GM15510 (cell line): Measurements from ENCODE around the gene HDHD2.

ENCODE experiments used
- POLR2A ChIP-seq: IDR thresholded peaks from 3 replicates; pipeline ENCODE4 v1.6.1; 2011; ENCODE audit warnings: borderline replicate concordance; ENCODE audit not compliant: insufficient read length; ENCODE audit errors: extremely low read depth

HDHD2 gene, protein sequence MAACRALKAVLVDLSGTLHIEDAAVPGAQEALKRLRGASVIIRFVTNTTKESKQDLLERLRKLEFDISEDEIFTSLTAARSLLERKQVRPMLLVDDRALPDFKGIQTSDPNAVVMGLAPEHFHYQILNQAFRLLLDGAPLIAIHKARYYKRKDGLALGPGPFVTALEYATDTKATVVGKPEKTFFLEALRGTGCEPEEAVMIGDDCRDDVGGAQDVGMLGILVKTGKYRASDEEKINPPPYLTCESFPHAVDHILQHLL

DNA sequence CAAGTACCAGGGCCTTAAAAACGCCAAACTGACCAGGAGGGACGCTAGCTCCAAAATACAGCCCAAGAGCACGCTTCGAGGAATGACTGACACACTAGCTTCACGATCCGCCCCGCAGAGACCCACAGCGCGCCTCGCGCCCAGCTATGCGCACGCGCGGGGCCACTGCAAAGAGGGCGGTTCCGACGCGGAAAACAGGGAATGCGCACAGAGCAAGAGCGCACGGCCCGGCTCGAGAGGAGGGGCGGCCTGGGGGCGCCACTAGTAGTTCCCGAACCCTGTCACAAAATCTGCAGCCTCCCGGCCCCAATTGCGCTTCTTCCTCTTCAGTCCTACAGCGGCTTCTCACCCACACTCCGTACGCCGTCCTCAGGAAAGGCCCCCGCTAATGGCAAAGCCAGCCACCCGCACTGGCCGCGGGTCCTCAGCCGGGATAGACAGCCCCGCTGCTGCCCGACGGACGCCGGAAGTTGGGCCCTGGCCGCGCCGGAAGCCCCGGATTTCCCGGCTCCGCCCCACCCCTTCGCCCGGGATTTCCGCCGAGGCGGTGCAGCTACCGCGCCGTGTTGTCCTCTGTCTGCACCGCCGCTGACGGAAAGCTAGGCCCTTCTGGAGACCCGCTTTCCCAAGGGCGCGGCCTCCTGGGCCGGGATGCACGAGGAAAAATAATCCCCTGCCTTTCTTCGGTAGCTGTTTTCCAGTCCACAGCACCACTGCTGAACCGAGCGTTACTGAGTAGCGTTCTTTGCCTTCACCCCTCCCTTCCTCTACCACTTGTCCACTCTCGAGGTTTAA, at the start of gene HDHD2:
HDHD2 (minus strand) TSS at position 472 of the 795 bp plus-strand sequence. CDS start 14,061 bp downstream, outside the sequence.
- peak; percentile 88 for TF ChIP-seq POLR2A

DNA sequence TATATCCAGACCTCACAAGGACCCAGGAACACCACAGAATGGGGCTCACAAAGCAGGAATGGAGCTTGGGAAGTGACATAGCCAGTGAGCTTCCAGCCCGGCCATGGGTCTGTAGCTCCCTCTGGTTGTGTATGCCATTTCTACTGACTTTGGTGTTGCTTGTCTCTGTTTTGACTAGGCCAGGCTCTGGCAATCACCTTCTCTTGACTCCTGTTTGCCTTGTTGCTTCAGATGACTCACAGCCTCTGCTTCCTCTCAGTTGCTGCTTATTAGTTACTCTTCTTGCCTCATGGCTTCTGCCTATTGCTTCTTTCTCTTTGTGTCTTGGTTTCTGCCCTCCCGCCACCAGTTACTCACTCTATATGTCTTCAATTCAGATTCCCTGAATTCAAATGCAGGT, 41.7 kb upstream of the HDHD2 start:
- no peak for TF ChIP-seq POLR2A

DNA sequence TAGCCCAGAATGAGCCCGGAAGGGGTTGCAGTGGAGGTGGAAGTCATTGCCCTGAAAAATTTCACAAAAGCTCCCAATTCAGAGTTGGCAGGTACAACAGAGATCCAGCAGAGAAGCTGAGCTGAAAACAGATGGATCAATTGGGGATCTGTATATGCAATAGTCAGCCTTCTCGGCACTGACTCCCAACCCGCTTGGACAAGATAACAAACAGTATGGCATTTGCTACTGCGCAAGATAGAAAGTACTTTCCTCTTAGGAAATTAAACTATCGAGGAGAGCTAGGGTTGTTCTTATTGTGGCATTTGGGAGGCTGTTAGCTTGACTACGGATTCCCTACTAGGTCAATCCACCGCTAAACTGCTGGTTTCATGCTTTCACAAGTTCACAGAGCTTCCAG, 37.4 kb upstream of the HDHD2 start:
- TF ChIP-seq POLR2A, result no peak

DNA sequence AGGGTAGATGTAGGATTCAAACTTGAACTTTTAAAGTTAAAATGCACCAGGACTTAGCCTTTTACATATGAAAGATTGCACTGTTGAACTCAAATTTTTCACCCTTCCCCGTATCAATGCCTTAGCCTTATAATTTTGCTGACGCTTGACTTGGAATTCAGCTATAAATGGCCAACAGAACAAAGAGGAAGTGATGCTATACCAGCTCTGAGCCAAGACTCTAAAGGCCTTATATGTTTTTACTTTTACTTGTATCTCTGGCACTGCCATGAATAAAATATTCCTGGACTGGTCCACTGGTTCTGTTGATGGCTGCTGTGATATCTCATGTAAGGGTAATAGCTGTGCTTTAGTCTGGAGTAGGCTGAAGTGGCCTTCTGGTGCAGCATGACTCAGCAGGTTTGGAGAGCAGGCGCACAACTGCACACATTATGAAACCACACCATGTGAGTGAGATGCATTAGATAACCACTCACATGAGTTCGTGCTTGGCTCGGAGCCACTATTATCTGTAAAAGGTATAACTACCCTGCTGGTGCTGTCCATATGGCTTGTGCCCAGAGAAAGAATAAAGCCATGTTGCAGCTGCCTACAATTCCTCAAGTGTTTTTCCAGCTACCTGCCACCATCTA, 34.2 kb upstream of the HDHD2 start:
- no peak for TF ChIP-seq POLR2A

DNA sequence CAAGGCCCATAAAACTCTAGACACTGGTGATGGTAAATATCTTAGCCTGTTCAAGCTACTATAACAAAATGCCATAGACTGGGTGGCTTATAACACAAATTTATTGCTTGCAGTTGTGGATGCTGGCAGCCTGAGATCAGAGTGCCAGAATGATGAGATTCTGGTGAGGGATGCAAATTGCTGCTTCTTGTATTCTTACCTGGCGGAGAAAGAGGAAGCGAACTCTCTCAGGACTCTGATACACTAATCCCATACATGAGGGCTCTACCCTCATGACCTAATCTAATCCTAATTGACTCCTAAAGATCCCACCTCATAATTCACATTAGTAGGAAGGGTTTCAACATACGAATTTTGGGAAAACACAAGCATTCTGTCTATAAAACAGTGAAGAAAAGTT, 30.5 kb upstream of the HDHD2 start:
- no peak for TF ChIP-seq POLR2A

DNA sequence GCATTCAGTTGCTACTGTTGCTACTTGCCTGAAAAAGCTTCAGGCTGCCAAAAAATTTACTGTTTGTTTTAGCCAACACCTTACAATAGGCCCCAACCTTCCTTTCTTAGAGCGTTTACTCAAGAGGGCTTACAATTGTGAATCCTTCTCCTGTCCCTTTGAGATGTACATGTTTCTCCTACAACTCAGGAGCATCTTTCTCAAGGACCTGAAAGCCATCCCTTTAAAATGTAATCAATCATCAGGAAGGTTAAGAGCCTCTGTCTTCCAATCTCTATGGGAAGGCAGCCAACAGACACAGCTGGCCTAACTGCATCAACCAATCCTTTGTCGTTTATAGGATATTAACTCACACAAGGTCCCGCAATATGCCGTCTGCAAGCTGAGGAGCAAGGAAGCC, 29.2 kb upstream of the HDHD2 start:
- no peak for TF ChIP-seq POLR2A

DNA sequence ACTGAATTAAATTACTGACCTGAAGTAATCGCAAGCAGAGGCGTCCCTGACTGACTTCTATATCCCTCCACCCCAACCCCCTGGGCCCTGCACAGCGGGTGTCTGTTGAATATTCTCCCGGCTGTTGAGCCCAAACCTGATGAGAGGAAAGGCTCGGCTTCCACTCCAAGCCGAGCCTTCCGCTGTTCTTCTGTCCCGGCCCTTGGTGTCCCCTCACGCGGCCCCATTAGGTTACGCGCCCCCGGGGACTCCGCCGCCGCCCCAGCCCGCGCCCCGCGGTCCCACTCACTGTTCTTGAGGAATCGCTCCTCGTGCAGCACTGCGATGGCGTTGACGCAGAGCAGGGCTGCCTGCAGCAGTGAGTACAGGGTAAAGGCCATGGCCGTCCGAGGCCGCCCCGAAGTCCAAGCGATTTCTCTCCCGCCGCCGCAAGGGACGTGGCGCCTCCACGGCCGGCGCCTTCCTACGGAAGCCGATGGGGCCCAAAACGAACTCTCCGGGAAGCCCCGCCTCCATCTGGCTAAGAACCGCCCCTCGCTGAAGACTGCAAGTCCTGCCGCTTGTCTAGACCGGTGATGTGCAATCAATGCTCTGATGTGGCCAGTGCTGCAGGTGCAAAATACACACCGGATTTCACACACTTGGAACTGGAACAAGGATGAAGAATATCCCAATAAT, 25.7 kb upstream of the HDHD2 start, which contains the start of gene IER3IP1:
IER3IP1 (minus strand) TSS at position 467 of the 678 bp plus-strand sequence; CDS start at position 380, 87 bp downstream.
- peak; percentile 76 for TF ChIP-seq POLR2A

DNA sequence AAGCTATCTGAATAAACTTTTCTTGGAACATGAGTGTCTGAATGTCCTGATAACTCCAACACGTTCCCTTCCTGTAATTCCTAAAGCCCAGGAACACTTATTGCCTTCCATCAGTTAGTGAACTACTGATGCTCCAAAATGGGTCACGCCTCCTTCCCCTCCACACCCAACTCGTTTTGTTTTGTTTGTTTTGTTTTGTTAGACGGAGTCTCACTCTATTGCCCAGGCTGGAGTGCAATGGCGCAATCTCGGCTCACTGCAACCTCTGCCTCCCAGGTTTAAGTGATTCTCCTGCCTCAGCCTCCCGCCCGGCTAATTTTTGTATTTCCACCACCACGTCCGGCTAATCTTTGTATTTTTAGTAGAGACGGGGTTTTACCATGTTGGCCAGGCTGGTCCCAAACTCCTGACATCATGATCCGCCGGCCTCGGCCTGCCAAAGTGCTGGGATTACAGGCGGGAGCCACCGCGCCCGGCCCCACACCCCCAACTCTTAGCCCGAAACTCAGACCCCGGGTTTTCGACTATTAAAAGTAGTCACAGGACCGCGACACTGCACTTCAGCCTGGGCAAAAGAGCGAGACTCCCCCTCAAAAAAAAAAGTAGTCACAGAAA, 25.1 kb upstream of the HDHD2 start:
- no peak for TF ChIP-seq POLR2A

DNA sequence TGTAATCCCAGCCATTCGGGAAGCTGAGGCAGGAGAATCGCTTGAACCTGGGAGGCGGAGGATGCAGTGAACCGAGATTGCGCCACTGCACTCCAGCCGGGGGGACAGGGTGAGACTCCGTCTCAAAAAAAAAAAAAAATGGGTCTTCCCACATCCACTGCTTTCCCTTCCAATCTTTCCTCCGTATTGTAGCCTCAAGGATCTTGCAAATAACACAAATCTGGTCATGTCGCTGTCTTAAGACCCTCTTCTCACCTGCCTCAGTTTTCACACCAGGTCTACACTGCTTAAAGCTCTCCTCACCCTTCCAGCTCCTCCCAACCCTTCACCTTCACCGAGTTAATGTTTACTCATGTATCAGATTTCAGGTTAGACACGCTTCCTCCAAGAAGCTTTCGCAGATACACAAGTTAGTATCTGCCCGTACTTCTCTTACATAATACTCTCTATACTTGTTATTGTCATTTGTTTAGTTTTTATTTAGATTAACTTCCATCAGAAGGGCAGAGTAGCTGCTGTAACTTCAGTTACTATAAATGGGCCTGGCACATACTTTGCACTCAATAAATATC, 24.3 kb upstream of the HDHD2 start:
- TF ChIP-seq POLR2A, result no peak

DNA sequence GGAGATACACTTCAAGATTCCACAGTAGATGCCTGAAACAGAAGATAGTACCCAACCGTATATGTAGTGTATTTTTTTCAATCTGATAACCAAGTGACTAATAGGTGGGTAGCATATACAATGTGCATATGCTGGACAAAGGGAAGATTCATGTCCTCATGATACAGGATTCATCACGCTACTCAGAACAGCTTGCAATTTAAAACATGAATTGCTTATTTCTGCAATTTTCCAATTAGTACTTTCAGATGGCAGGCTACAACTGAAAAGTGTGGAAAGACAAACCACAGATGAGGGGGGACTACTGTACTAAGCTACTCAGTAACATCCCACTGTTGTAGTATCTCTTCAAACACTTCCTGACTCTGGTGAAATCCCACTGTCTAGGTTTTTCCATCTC, 22.2 kb upstream of the HDHD2 start:
- TF ChIP-seq POLR2A, result no peak

DNA sequence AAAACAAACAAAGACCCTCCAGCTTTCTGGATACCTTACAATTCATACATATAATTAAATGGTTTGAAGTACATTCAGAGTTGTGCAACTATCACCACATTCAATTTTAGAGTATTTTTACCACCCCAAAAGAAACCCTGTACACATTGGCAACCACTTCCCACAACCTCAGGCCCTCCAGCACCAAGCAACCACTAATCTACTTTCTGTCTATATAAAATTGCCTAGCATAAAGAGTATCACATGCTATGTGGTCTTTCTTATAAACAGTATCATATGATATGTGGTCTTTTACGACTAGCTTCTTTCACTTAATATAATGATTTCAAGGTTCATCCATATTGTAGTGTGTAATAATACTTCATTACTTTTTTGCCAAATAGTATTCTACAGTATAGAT, 18.6 kb upstream of the HDHD2 start:
- TF ChIP-seq POLR2A, result no peak

DNA sequence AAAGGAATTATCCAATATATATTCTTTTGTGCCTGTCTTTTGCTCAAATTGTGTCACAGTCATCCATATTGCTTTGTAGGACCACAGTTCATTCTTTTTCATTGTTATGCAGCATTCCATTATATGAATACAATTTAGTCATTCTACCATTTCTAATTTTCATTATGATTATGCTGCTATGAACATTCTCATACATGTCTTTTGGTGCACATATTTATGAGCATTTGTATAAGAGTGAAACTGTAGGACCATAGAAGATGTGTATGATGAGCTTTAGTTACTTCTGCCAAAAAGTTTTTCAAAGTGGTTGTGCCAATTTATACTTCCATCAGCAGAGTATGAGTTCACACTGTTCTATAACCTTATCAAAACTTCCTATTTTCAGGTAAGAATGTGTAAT, 18.2 kb upstream of the HDHD2 start:
- no peak for TF ChIP-seq POLR2A

DNA sequence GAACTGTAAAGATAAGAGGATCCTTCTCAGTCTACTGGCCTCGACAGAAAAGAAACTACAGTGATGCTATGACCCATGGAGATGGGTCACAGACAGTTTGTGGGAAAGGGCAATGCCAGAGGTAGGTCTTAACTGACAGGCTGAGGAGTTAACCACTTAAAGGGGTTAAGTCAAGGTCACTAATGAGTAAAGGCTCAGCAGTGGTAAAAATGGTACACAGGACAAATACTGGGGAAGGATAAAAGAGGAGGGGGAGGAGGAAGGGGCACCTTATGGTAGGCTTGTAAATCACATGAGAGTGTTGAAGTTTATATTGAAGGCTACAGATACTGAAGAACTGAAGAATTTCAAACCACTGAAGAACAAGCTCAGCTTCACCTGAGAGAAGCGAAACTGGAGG, 16.0 kb upstream of the HDHD2 start:
- TF ChIP-seq POLR2A, result no peak

DNA sequence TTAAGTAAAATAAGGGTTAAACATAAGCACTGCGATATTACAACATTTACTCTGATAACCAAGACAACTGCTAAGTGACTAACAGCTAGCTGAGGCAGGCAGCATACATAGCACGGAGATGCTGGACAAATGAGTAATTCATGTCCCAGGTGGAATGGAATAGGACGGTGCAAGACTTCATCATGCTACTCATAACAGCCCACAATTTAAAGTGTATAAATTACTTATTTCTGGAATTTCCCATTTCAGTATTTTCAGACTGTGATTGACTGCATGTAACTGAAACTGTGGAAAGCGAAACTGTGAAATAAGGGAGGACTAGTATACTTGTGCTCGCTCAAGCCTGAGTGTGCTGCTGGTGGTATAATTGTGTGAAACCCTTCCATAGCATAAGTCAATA, 12.9 kb upstream of the HDHD2 start:
- TF ChIP-seq POLR2A, result no peak
